ENCODE data around the gene ENPEP. TPM values are rescaled to one million over a fixed set of nuclear protein-coding genes. Genes with fewer than 3 reads are reported as not detected.
"Not testable (repeated sequence)": the region's sequence is repeated elsewhere in the genome, so short reads cannot be mapped to it uniquely, and the experiment has no call there.

The ENPEP gene
- total RNA-seq, 1 donor from 2014 or later = 2.7 TPM

DNA sequence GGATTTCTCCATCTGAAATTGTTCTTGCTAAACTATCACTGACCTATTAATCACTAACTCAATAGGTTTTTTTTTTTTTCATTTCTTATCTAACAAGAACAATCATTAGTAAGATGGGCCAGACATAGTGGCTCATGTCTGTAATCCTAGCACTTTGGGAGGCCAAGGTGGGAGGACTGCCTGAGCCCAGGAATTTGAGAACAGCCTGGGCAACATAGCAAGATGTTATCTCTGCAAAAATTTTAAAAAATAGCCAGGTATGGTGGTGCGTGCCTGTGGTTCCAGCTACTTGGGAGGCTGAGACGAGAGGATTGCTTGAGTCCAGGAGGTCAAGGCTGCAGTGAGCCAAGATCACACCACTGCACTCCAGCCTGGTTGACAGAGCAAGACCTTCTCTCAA is 100.7 kb downstream of the ENPEP start:
- ATAC-seq; DNase-seq; intact Hi-C loops (cut with micrococcal nuclease): not testable (repeated sequence)

DNA sequence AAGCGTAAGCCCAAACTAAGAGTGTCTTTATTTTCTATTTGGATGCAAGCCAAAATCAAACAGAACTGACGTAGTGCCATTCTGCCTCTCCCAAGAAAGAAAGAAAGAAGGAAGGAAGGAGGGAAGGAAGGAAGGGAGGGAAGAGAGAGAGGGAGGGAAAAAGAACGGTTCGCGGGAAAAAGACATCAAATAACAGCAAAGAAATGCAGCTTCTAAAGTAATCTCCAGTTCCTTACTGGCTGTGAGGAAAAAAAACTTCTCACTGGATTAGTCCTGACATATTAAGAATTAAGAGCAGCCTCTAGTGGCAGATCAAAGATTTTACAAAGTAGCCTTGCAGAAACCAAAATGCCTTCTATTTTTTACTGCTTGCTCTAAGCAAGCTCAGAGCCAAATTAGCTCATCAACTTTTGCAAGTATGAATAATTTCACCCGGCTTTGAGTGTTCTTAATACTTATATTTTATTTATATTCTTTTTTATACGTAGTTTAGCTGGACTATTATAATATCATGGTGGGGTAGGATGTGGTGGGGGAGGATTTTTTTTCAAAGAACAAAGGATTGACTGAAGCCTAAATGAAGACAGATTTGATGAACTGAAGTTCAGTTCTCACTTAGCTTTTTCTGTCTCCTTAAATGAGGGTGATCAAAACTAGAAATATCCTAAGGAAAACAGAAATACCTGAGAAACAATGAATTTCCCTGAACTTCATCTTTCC is 110.3 kb downstream of the ENPEP start:
- DNase-seq = no peak
- intact Hi-C loops (cut with micrococcal nuclease) = no loop called here
- peak; percentile 31 for ATAC-seq

DNA sequence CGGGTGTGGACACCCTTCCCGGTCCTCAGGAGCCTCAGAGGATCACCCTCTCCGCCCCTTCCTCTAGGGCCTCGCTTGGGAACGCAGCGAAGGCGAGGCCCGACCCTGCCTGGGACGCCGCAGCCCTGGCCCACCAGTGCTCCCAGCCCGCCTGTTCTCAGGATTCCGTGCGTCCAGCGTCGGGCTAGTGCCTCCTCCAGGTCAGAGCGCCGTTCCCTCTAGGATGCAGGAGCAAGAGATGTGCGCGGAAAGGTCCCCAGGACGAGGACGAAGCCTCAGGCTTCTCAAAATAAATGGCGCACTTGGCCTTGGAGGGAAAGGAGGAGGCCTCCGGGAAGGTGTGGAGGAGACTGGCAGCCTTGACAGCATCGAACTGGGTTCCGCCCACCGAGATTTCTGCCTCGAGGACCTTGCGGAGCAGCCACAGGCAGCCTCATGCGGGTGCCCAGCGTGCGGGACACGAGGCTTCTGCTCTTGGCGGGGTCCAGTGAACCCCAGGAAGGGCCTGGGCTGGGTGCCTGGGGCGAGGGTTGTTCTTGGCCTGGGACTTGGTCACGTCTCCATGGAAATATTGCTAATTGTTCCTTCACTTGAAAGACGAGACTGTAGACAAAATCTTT is 111.8 kb downstream of the ENPEP start:
- DNase-seq (no peak), ATAC-seq (no peak)
- intact Hi-C loops (cut with micrococcal nuclease) = no loop called here

DNA sequence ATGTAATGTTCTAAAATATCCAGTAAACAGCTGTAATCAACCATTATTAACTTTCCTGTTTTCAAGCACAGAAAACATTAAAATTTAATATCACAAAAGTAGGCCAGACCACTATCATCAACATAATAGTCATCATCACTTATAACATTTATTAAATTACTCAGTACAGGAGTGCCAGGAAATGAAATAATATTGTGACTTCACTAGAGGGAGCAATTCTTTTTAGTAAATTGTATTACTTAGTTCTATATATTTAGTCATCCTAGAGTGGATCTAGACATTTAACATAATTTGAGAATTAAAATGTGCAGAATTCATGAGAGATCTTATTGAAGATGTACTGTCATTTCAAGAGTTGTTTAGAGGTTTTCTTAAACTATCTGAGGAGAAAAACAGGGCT is 113.3 kb downstream of the ENPEP start:
- intact Hi-C loops (cut with micrococcal nuclease) = no loop called here
- ATAC-seq (no peak), DNase-seq (no peak)

DNA sequence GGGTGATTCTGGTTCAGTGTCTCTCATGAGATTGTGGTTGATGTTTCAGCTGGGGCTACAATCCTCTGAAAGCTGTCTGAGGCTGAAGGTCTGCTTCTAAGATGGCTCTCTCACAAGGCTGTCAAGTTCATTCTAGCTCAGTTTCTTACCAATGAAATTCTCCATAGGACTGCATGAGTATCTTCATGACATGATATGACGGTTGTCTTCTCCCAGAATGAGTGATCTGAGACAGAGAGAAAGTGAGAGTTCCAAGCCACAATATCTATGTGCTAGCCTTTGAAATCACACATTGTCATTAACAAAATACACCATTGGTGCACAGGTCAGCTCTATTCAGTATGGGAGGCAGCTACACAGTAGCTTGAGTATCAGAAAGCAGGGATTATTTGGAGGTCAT is 119.6 kb downstream of the ENPEP start:
- intact Hi-C loops (cut with micrococcal nuclease) = no loop called here
- ATAC-seq = no peak
- DNase-seq = no peak

DNA sequence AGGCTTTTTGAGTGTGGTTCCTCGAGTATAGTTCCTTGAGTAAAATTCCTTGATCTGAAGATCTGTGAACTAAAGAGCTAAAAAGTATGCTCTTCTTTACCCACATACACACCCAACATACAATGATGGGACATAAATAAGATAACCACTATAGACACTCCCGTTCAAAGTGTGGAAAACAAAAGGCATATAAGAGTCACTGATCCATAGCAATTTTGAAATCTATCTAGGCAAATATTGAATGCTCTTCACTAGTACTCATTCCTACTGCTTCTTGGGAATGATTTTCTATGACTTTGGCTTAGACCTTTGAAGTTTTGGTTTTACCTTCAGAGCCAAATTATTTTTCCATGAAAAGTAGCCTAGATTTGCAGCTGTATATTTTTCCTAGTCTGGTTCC is 120.5 kb downstream of the ENPEP start:
- ATAC-seq (no peak), DNase-seq (no peak)
- intact Hi-C loops (cut with micrococcal nuclease) = no loop called here

DNA sequence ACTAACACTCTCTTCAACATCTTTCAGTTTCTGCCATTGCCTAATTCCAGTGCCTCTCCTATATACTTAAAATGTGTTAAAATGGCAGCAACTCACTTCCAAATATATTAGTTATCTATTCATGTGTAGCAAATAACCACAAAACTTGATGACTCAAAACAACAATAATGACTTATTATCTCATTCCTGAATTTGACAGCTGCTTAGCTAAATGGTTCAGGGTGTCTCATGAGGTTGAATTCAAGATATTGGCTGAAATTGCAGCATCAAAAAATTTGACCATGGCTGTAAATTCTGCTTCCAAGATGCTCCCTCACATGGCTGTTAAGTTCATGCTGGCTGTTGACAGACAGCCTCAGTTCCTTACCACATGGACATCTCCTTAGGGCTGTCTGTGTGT is 121.6 kb downstream of the ENPEP start:
- ATAC-seq (no peak), DNase-seq (no peak)
- intact Hi-C loops (cut with micrococcal nuclease) = no loop called here

DNA sequence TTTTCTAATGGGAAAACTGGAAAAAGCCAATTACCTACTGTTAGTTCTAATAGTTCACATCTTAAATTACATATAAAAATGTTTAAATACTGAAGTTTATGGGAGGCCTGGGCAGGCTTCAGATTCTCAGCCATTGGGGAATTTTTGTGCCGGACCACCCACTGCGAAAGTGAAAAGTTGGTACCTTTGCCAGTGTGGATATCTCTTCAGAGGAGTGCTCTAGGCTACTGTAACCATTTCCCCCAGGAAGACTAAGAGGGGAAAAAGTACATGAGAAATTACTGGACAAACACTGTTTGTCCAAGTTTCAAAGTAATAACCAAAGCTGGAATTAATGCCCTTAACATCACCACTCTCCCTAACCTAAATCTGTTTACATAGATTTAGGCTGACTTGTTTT is 126.1 kb downstream of the ENPEP start:
- ATAC-seq = no peak
- intact Hi-C loops (cut with micrococcal nuclease) = no loop called here
- no peak for DNase-seq

DNA sequence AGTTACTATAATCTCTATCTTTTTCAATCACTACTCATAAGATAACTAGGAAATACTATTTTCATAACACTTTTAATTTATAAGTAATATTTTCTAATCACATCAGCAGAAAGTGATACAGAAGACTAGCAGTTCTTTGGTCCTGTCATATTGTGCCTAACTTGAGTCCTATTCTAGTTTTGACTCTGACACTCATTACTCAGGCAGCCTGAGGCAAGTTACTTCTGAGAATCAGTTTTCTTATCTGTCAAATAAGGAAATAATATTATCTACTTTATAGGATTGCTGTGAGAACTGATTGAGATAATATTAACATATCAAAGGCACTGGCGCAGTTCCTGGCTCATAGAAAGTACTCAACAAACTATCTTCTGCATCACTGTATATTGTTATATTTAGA is 129.1 kb downstream of the ENPEP start:
- ATAC-seq (no peak), DNase-seq (no peak)
- intact Hi-C loops (cut with micrococcal nuclease) = no loop called here

DNA sequence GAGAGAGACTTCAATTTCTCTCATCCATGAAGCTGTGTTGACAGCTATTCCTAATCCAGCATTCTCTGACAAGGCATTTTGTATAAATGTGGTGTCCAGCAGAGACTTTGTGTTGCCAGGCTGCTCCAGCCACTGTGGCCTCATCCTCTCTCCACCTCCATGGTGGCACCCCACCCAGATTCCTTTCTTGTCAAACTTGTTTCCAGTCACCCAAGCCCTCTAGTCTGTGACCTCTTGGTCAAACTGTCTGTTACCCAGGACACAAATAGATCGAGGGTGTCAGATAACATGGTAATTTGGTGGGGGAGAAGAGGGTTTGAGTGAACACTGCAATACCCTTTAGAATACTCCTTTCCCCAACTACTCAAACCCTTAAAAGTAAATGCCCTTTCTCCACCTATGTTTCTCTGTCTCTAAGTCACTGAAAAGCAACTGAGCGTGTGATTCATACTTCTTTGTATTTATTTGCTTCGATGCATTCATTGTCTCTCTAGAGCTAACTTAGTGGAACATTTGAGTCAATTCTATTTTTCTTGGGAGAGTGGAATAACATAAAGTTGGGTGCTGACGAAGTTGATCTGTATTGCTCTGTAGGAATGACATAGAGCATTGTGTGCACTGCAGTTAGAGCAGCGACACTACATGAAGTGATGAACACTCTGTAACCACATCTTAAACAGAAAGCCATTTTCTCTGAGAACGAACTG is 133.2 kb downstream of the ENPEP start:
- intact Hi-C loops (cut with micrococcal nuclease) = no loop called here
- ATAC-seq (no peak), DNase-seq (no peak)

DNA sequence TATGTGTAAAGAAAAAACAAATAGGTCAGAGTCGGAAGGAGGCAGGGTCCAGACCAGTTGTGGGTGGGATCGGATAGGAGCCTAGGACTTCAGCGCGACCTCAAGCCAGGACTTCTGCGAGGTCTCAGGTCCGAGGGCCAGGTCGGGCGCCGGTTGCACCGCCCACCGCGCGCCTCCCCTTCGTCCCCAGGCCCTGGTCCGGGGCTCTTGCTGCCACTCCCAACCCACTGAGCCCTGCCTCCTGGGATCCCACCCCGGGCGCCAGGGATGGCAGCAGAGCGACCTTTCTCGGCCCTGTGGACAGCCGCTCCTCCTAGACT is 134.6 kb downstream of the ENPEP start:
- intact Hi-C loops (cut with micrococcal nuclease) = no loop called here
- DNase-seq (no peak), ATAC-seq (no peak)

DNA sequence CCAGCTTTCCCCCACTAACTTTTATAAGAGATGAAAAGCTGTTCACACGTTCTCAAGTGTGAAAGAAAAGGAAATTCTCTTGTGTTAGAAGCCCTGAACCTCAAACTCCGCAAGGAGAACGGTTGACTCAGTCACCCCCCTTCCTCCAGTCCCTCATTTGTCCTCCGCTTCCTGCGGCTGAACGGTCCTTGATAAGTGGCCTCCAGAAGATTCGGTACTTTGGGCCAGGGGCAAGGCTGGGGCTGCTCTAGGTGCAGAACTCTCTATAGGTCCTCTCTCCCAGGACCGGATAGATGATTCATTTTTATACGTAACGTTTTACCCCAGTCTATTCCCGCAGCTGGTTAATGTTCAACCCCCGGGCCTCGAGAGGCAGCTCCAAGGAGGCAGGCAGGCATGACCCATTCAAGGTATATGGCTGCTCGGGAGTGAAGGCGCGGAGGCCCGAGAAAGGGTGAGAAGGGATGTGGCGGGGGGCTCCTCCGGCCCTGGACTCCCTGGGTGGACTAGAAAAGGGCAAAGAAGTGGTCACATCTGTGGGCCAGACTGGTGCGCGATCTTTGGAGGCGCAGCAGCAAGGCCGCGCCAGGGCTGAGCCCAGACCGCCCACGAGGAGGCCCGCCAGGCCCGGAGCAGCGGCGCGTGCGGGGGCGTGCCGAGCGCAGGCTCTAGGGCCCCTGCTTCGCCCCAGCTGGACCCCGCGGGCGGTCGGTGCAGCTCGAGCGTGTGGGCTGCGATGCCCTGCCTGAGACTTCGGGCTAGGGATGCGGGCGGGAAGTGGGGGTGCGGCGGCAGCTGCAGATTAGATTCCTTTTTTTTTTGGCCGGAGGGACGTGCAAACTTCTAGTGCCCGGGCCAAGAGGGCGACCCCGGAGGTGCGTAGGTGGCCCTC is 135.2 kb downstream of the ENPEP start:
- ATAC-seq = no peak
- intact Hi-C loops (cut with micrococcal nuclease) = no loop called here
- DNase-seq = no peak

DNA sequence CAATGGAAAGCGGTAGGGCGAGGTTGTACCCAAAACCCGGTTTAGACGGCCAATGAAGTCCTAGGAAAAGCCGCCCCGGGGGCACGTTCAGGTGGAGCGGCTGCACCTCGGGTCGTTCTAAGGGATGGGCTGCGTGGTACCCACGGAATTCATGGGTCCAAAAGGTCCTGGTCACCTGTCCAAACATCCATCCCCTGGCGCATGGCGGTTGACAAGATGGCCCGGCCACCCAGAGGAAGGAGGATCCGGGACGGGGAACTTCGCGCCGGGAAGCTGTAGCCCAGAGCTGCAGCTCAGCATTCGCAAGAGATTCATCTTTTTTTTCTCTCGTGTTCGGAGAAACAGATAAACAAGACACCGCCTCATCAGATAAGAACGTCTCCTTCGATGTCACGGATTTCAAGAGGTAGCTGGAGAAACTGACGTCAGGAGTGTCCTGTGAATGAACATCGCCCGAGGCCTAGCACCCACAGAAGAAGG is 136.1 kb downstream of the ENPEP start:
- no peak for ATAC-seq
- intact Hi-C loops (cut with micrococcal nuclease) = no loop called here
- DNase-seq = no peak

DNA sequence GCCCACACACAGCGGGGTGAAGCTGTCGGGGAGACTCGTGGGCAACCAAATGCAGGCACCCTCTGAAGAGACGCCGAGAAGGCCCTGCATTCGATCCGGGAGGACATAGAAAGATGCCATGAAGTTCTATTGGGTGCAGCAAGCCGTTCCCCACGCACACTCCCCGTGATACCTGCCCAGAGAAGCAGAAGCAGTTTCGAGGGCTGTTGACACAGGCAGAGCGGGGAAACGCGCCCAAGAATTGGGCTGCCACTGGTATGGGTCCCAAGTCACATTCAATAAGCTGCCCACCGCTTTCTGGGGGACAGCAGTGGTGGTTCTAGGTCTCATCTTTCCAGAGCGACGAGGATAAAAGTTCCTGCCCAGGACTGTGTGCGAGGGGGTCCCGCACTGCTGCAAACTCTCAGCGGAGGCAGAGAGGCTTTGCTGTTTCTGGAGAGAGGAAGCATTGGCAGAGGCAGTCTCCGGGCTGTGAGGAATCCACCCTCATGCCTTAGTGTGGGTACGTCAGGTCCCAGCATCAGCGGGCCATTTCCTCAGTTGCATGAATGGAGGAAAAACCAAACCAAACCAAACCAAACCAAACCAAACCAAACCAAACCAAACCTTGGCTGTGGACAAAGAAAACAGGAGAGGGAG is 136.8 kb downstream of the ENPEP start:
- DNase-seq (no peak), ATAC-seq (no peak)
- intact Hi-C loops (cut with micrococcal nuclease) = no loop called here

DNA sequence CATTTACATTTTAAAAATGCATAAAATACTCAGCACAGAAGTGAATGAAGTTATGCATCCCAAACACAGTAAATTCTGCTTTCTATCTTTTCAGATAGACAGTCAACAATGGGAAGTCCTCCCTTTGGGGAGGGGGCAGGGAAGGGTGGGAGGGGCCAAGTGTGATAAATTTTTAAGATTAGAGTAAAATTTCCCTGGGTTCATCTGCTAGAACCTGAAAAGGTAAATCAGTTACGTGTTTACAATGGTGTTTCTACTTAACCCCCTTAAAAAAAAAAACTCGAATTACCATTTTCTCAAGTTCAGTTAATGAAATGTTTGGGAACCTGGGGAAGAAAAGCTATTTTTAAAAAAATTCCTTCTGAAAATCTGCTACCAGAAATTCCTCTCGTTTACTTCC is 137.8 kb downstream of the ENPEP start:
- DNase-seq = no peak
- ATAC-seq = no peak
- intact Hi-C loops (cut with micrococcal nuclease) = no loop called here

DNA sequence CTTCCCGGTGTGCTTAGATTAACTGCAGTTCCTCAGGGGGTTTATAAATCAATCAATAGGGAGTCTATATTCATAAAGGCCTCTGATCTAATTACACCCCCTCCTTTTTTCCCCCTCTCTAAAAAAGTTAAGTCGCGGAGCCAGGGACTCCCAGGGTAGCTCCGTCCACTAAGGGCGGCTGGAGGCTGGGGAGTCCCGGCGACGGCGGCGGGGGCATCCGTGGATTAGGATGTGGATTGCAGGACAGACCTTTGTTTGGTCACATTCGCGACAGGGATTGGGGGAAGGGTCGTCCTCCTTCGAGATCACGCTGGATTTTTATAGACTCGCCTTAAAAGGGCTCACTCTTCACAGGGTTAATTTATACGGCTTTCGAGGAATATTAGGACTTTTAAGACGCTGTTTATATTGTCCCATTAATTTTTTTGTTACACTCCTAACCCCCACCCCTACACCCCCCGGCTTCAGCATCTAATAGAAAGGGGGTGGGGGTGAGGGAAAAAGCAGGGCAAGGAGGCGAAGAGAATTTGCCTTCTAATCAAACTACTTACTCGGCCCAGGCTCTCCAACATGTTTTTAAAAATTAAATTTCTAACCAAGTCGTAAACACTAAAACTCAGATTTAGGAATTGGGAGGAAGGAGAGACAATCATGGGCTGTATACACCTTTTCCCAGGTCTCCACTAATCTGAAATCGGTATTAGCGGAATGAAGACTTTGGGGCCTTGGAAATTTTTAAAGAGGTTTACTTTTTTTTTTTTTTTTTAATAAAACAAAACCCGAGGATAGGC is 138.4 kb downstream of the ENPEP start:
- intact Hi-C loops (cut with micrococcal nuclease) = no loop called here
- ATAC-seq = no peak
- DNase-seq = no peak
